Epithelial cell of proximal tubule (primary cell): Measurements from ENCODE around the gene CIRBP. TPM values are rescaled to one million over a fixed set of nuclear protein-coding genes. Genes with fewer than 3 reads are reported as not detected.

Experiments
- DNase-seq: peaks from one replicate; pipeline ENCODE4 v3.0.0-alpha.2; 2011; ENCODE audit warnings: low read depth
- H3K4me3 ChIP-seq: 2 replicates; pipeline ENCODE4 v1.5.1; 2011; ENCODE audit warnings: low read depth, mild to moderate bottlenecking, low read length
- CTCF ChIP-seq: conservative IDR thresholded peaks from 2 replicates; pipeline ENCODE4 v1.5.1; 2012; ENCODE audit warnings: low read depth, mild to moderate bottlenecking, low read length
- total RNA-seq: library from RNA; depleted of rRNA; stranded (reverse); fragments of >200 nt; gene quantifications from 2 replicates; pipeline ENCODE4 v1.2.3, GENCODE V29; 2015

The CIRBP gene
- total RNA-seq, 1 donor from 2014 or later, result 317 TPM

GRCh38 chr19:1272423-1273262 lies 3.5 kb downstream of the CIRBP start:
- no peak overlapping the region for H3K4me3 ChIP-seq
- TF ChIP-seq CTCF, result no peak
- DNase-seq, result no peak

GRCh38 chr19:1273263-1274041 lies 4.3 kb downstream of the CIRBP start:
- no peak for TF ChIP-seq CTCF
- no peak overlapping the region for H3K4me3 ChIP-seq
- DNase-seq, result no peak

GRCh38 chr19:1274081-1274851 lies 5.1 kb downstream of the CIRBP start:
- peak overlapping the region; percentile 85 for H3K4me3 ChIP-seq

GRCh38 chr19:1274852-1275259 lies 5.7 kb downstream of the CIRBP start:
- H3K4me3 ChIP-seq, result peak overlapping the region; percentile 85
- no peak for DNase-seq
- no peak for TF ChIP-seq CTCF

More at GRCh38 chr19:1274081-1274851, 5.1 kb downstream of the CIRBP start:
- no peak for DNase-seq
- no peak for TF ChIP-seq CTCF

GRCh38 chr19:1275260-1275975 lies 6.3 kb downstream of the CIRBP start, which contains the start of gene FAM174C:
Gene FAM174C, plus strand, starts transcription at chr19:1275530. Its CDS starts 20 bp downstream, at chr19:1275550.
- TF ChIP-seq CTCF, result no peak
- peak within 1 kb of the TSS; percentile 85 for H3K4me3 ChIP-seq
- peak; percentile 66 for DNase-seq
